Fibroblast of the aortic adventitia (primary cell): ENCODE data around the gene DBN1. TPM values are rescaled to one million over a fixed set of nuclear protein-coding genes. Genes with fewer than 3 reads are reported as not detected.

Experiments used
- DNase-seq: peaks from one replicate; pipeline ENCODE4 v3.0.0-alpha.2; 2010; ENCODE audit warnings: low read depth
- H3K4me3 ChIP-seq: 2 replicates; pipeline ENCODE4 v1.5.1; 2011; ENCODE audit warnings: low read depth, mild to moderate bottlenecking, control low read depth, low read length, moderate library complexity
- total RNA-seq: library from RNA; depleted of rRNA; stranded (reverse); fragments of >200 nt; gene quantifications from 2 replicates; pipeline ENCODE4 v1.2.3, GENCODE V29; 2012; ENCODE audit warnings: low replicate concordance
- TF ChIP-seq, protein P1 (sequence below): IDR thresholded peaks from 2 replicates; pipeline ENCODE4 v1.5.1; 2011; ENCODE audit warnings: mild to moderate bottlenecking, low read length, control low read depth, inconsistent platforms; ENCODE audit not compliant: insufficient read depth

The DBN1 gene
- total RNA-seq, 1 donor: 188 TPM

DNA sequence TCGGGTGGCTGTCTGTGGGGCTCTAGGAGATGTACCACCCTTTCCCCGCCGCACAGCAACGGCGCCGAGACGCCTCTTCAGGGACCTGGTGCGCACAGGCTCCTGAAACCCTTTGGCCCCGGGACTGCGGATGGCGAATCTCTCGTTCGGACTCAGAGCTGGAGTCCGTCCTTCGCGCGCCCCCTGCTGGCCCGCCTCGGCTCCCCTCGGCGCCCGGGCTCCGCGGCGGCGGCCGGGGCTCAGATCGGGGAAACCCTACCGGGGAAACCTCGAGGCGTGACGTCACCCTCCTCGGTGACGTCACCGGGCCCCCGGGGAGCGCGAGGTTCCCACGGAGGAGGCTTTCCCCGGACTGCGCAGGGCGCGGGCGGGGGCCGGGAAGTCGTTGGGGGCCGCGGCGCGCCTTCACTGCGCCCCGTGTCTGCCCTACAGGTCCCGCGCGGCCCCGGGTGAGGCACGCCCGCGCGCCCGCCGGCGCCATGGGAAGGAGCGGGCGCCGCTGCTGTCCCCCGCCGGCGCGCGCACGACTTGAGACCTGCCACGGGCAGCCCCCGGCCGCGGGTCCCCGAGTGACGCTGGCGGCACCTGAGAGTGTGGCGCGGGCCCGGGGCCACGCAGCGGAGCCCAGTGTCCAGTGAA, 18.9 kb downstream of the DBN1 start:
- TF ChIP-seq, protein P1, sequence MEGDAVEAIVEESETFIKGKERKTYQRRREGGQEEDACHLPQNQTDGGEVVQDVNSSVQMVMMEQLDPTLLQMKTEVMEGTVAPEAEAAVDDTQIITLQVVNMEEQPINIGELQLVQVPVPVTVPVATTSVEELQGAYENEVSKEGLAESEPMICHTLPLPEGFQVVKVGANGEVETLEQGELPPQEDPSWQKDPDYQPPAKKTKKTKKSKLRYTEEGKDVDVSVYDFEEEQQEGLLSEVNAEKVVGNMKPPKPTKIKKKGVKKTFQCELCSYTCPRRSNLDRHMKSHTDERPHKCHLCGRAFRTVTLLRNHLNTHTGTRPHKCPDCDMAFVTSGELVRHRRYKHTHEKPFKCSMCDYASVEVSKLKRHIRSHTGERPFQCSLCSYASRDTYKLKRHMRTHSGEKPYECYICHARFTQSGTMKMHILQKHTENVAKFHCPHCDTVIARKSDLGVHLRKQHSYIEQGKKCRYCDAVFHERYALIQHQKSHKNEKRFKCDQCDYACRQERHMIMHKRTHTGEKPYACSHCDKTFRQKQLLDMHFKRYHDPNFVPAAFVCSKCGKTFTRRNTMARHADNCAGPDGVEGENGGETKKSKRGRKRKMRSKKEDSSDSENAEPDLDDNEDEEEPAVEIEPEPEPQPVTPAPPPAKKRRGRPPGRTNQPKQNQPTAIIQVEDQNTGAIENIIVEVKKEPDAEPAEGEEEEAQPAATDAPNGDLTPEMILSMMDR: peak; percentile 64
- H3K4me3 ChIP-seq: peak overlapping the region; percentile 39
- peak; percentile 84 for DNase-seq

DNA sequence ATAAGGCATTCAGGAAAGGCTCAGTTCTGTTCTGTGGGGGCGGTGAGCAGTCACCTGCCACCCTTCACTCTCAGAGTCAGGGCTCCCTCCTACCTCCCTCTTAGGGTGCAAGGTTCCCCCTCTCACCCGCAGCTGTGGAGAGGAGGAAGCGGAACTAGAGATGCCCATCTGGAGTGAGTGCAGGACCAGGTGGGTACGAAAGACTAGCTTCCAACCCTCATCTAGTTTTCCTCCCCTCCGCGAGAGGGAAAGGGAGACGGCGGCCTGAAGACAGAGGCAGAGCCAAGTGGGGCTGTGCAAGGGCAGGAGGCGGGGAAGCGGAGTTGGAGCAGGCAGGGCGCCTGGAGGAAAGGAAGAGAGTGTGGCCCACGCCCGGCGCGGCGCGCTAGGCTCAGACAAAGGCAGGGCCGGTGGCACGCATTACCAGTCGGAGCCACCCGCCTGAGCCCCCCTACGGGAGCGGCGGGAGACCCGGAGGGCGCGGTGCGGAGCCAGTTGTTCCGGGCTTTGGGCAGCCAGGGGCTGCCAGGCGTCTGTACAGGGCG, 19.5 kb downstream of the DBN1 start:
- peak; percentile 32 for DNase-seq
- H3K4me3 ChIP-seq: no peak overlapping the region
- TF ChIP-seq, protein P1: no peak

DNA sequence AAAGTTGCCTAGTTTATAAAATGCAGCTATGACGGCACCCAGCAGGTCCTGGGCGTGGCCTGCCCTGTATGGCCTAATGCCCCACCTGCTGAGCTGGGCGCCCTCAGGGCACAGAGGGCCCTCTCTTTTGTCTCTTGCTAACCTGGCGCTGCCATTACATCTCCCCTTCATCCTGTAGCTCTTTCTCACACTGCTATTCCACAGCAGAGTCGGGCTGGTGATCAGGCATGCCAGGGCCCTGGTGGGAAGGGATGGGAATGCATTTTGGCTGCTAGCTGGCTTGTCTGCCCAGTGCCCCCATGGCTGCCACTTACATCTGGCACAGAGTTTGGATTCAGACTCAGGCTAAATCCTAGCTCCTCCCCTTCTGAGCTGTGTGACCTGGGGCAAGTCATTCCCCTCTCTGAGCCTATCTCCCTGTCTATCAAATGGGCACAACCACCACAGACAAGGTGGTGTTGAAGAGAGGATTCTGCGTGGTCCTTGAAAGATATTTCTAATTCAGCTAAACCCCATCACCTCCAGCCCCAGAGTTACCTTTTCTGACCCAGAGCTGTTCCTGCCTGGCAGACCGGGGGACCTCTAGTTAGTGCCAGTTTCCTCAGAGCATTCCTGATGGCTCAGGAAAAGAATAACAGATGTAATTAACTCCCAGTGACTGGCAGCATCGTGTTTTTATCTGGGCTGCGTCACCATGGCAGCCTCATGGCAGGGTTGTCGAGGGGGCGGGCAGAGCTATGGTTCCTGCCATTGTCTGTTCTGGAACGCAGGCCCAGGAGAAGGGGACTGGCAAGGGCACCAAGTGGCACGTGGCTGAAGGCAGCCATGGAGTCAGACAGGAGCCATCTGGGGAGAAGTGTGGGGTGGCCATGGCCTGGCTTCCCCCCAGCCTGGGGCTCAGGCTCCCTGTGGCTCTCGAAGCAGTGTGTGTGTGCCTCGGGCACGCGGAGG, 20.5 kb downstream of the DBN1 start:
- DNase-seq: no peak
- H3K4me3 ChIP-seq: no peak overlapping the region
- TF ChIP-seq, protein P1: peak; percentile 3

DNA sequence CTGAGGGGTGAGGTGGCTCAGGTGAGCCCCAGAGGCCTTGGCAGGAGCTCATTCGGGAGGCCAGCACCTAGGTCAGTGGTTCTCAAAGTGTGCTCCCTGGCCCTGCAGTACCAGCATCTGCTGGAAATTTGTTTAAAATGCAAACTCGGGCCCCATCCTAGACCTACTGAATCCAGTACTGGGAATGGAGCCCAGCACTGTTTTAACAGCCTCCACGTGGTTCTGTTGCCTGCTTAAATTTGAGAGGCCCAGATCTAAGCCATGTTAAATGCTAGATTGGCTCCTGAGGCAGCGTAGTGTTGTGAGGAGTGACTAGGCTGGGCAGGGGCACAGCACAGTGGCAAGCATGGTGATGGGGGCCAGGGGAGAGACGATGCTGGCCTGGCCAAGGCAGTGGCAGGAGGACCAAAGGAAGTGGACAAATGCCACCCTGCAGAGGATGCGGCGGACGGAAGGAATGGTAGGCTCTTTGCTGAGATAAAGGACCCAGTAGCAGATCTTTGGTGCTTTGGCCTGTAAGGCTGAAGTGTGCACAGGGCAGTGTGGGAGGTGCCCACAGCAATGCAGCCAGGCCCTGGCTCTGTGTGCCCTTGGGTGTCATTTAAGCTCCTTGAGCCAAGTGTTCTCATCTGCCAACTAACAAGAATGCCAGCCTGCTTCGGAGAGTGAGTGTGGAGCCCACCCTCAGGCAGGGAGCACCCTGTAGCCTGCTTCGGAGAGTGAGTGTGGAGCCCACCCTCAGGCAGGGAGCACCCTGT, 22.6 kb downstream of the DBN1 start:
- H3K4me3 ChIP-seq: no peak overlapping the region
- no peak for DNase-seq
- TF ChIP-seq, protein P1: no peak

DNA sequence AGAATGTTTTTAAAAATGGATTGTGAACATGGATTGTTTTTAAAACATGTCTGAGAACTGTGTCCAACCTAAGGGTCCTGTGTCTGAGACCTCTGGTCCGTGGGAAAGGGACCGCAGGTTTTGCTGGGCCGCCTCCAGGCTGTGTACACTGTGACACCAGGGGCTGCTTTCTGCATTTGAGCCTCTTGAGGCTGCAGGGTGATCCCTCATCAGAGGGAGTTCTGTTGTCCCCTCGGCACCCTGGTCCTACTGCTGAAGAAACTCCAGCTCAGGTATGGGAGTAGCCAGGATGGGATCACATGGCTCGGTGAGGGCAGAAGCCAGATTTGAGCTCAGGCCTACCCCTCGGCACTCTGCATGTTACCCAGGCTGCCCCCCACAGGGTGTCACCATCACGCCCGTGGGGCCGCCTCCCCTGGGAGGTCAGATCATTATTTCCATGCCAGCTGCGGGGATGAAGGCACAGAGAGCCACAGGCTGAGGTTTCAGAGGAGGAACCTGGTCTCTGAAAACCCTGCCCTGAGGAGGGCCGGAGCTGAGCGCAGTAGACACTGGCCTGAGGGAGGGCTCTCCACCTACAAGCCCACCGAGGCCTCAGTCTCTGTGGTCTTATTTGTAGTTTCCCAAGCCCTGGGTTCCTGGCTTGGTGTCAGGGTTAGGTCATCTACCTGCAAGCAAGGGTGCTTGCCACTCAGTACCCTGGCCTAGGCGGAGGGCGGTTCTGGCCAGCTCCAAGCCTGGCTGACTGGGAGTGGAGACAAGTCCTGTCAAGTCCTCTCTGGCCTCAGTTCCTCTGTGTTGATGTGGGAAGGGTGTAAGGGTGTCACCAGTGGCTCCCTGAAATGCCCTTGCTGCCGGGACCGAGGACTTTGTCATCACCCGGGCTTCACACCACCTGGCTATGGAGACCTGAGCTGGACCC, 24.0 kb downstream of the DBN1 start:
- DNase-seq: no peak
- H3K4me3 ChIP-seq: no peak overlapping the region
- TF ChIP-seq, protein P1: no peak
